ENCODE measurements around the gene RALGPS2.

RALGPS2 gene

GRCh38 chr1:178724728-178725465 is at the start of gene RALGPS2:
RALGPS2 (plus strand) TSS chr1:178725244; CDS start chr1:178776765, 51,521 bp downstream.
- no peaks in the 10 kb centered on the region for H3K27me3 ChIP-seq (ENCODE audit: control insufficient read depth, insufficient read depth, low read length)
- H3K4me1 ChIP-seq: peaks cover 4% of the 10 kb centered on the region
- no peaks in the 10 kb centered on the region for H3K9me3 ChIP-seq (ENCODE audit: control insufficient read depth, low read length)
- H2AFZ ChIP-seq: peak within 1 kb of the TSS; percentile 94
- H3K36me3 ChIP-seq (ENCODE audit: control insufficient read depth, insufficient read depth, low read length): no peaks in the 10 kb centered on the region
- H3K9ac ChIP-seq: no peak within 1 kb of the TSS
- H3K4me3 ChIP-seq (ENCODE audit: low read depth, low read length): peak within 1 kb of the TSS; percentile 79
- H3K27ac ChIP-seq: peak within 1 kb of the TSS; percentile 69
- no peaks in the 10 kb centered on the region for H3K79me2 ChIP-seq
- H3K4me2 ChIP-seq (ENCODE audit: low read length): peak within 1 kb of the TSS; percentile 76
- TF ChIP-seq, protein P1, sequence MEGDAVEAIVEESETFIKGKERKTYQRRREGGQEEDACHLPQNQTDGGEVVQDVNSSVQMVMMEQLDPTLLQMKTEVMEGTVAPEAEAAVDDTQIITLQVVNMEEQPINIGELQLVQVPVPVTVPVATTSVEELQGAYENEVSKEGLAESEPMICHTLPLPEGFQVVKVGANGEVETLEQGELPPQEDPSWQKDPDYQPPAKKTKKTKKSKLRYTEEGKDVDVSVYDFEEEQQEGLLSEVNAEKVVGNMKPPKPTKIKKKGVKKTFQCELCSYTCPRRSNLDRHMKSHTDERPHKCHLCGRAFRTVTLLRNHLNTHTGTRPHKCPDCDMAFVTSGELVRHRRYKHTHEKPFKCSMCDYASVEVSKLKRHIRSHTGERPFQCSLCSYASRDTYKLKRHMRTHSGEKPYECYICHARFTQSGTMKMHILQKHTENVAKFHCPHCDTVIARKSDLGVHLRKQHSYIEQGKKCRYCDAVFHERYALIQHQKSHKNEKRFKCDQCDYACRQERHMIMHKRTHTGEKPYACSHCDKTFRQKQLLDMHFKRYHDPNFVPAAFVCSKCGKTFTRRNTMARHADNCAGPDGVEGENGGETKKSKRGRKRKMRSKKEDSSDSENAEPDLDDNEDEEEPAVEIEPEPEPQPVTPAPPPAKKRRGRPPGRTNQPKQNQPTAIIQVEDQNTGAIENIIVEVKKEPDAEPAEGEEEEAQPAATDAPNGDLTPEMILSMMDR (IDR thresholded peaks at IDR 0.05): no peak

DNA sequence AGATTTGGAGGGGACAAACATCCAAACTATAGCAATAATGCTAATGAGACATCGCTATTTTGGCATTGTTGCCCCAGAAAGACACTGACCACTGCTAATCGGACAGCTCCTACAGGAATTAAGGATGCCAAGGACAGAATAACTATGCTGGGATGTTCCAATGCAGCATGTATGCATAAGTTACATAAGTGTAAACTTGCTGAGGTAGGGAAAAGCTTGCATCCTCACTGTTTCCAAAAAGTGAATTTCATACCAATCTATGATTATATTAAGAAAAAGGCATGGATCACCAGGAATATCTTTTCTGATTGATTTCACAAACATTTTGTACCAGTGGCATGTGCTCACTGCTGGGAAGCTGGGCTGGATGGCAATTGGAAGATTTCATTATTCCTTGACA is 45.8 kb upstream of the RALGPS2 start:
- no peaks in the 10 kb centered on the region for H3K79me2 ChIP-seq

DNA sequence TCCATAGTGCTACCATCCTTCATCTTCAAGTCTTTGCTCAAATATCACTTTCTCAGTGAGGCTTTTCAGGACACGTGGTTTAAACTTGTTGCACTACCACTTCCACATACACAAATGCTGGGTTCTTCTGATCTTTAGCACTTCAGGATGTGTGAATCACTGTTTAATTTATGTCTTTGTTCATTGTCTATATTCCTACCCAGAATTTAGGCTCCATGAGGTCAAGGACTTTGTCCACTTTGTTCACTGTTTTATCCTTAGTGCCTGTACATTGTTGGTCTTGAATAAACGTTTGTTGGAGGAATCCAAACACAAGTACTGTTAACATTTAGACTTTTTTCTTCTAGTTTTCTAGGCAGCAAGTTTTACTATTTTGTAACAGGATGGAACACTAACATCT is 42.6 kb upstream of the RALGPS2 start:
- H2AFZ ChIP-seq: no peak overlapping the region
- H3K36me3 ChIP-seq (ENCODE audit: control insufficient read depth, insufficient read depth, low read length): no peaks in the 10 kb centered on the region
- H3K4me1 ChIP-seq: no peaks in the 10 kb centered on the region
- no peak overlapping the region for H3K9ac ChIP-seq
- no peak overlapping the region for H3K4me2 ChIP-seq (ENCODE audit: low read length)
- H3K4me3 ChIP-seq (ENCODE audit: low read depth, low read length): no peak overlapping the region
- no peaks in the 10 kb centered on the region for H3K27me3 ChIP-seq (ENCODE audit: control insufficient read depth, insufficient read depth, low read length)
- H3K9me3 ChIP-seq (ENCODE audit: control insufficient read depth, low read length): no peaks in the 10 kb centered on the region
- TF ChIP-seq, protein P1 (IDR thresholded peaks at IDR 0.05): no peak
- no peaks in the 10 kb centered on the region for H3K79me2 ChIP-seq
- no peak overlapping the region for H3K27ac ChIP-seq

More for the DNA sequence above, 45.8 kb upstream of the RALGPS2 start:
- Histone ChIP-seq H3K4me2 (ENCODE audit: low read length) (no peak overlapping the region), H3K27ac (no peak overlapping the region), H3K4me3 (ENCODE audit: low read depth, low read length) (no peak overlapping the region), H3K27me3 (ENCODE audit: control insufficient read depth, insufficient read depth, low read length) (no peaks in the 10 kb centered on the region), H3K9ac (no peak overlapping the region), H2AFZ (no peak overlapping the region), H3K4me1 (no peaks in the 10 kb centered on the region), H3K36me3 (ENCODE audit: control insufficient read depth, insufficient read depth, low read length) (no peaks in the 10 kb centered on the region), H3K9me3 (ENCODE audit: control insufficient read depth, low read length) (no peaks in the 10 kb centered on the region)
- TF ChIP-seq, protein P1 (IDR thresholded peaks at IDR 0.05): no peak

DNA sequence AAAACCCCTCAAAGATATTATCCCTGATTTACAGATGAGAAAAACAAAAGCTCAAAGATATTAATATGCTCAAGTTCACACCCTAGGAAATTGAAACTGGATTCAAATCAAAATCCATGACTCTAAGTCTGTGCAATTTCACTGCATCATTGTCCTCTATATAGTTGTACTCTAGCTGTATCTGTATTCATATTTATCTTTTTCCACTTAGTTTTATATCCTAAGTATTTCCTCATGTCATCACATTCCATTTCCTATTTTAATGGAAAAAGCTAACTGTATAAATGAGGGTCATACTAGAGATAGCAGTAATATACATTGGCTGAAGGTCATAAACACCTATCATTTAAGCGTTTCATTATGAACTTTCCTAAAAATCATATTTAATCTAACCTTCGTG is 42.2 kb upstream of the RALGPS2 start:
- H3K27ac ChIP-seq: no peak overlapping the region

More for the DNA sequence above, 42.2 kb upstream of the RALGPS2 start:
- no peak overlapping the region for H3K4me2 ChIP-seq (ENCODE audit: low read length)
- no peaks in the 10 kb centered on the region for H3K4me1 ChIP-seq
- H2AFZ ChIP-seq: no peak overlapping the region
- H3K9me3 ChIP-seq (ENCODE audit: control insufficient read depth, low read length): no peaks in the 10 kb centered on the region
- no peaks in the 10 kb centered on the region for H3K27me3 ChIP-seq (ENCODE audit: control insufficient read depth, insufficient read depth, low read length)
- H3K79me2 ChIP-seq: no peaks in the 10 kb centered on the region
- TF ChIP-seq, protein P1 (IDR thresholded peaks at IDR 0.05): no peak
- no peak overlapping the region for H3K4me3 ChIP-seq (ENCODE audit: low read depth, low read length)
- H3K36me3 ChIP-seq (ENCODE audit: control insufficient read depth, insufficient read depth, low read length): no peaks in the 10 kb centered on the region
- H3K9ac ChIP-seq: no peak overlapping the region

Data from parathyroid adenoma (tissue), 2 donors.